Epithelial cell of alveolus of lung (primary cell): ENCODE results near the gene CHURC1. TPM values are rescaled to one million over a fixed set of nuclear protein-coding genes. Genes with fewer than 3 reads are reported as not detected.

Source experiments
- total RNA-seq: library from RNA; depleted of rRNA; stranded (reverse); fragments of >200 nt; gene quantifications from 2 replicates; pipeline ENCODE4 v1.2.1, GENCODE V29; 2015

The CHURC1 gene
- total RNA-seq, result 38.7 and 65.8 TPM in 2 replicates

DNA sequence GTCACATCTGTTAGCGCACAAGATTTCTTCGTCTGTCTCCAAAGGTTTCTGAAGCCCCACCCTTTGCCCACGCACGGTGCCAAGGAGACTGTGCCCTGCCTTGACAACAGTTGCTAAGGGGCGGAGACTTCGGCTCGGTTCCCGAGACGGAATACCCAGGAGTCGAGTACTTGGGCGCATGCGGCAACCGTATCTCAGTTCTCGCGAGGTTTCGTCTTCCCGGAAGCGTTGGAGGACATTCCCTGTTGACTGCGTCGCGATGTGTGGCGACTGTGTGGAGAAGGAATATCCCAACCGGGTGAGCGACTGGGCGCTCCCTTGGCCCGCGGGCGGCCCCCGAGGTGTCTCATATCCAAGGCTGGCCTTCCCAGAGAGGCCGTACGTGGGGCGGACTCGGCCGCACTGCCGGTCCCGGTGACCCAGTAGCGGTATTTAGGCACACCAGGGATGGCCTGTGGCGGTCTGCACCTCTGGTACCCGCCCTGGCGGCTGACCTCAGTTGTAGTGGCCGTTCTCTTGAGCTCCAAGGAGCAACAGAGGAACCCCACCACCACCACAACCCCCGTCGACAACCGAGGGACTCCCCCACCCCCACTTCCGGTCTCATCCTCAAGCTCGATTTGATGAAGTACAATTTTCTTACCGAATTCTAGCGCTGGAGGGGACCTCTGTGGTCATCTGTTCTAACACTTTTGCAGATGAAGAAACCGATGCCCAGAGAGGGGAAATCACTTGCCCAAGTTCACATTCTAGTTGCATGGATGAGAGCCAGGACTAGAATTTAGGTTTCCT, at the start of gene CHURC1:
TSS of gene CHURC1 (plus strand) at position 219 of the 792 bp plus-strand sequence. CDS start at position 260, 41 bp downstream.

DNA sequence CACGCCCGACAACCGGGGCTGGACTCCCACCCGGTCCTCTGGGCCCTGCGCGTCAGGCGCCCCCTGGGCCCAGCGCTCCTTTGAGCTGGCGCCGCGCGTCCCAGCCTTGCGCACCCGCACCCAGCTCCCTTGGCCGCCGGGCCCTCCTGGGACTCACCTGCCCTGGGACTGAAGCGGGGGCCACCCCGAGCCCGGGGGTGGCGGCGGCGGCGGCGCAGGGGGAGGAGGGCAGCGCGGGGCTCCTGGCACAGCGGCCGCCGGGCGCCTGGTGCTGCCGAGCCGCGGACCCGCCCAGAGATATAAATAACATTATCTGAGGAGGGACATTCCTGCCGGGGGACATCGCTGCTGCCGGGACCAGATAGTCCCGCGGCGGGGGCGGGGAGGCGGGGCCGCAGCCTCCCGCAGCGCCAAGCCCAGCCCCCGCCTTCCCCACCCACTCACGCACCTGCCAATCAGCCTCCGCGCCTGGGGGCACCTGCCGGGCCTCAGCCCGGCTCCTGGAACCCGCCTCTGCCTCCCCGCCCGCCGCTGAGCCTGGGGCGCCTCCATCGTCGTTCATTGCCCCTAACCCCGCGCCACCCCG, 34.5 kb upstream of the CHURC1 start, which contains the start of gene SPTB:
TSS of gene SPTB (minus strand) at position 273 of the 586 bp plus-strand sequence. CDS start 56,813 bp downstream, outside the sequence.

GRCh38 chr14:64942531-64943111, 28.4 kb downstream of the CHURC1 start, which contains the start of gene GPX2:
Gene GPX2, minus strand, starts transcription at chr14:64942745. Its CDS starts 19 bp downstream, at chr14:64942726.

GRCh38 chr14:64971943-64972791, 57.9 kb downstream of the CHURC1 start, which contains the start of gene RAB15:
Gene RAB15, minus strand, starts transcription at chr14:64972336. Its CDS starts 260 bp downstream, at chr14:64972076.

Other genes starting within 250 kb of the CHURC1 start
- gene PLEKHG3, start 210.0 kb upstream of the CHURC1 start, total RNA-seq, result 3.2 and 8.5 TPM in 2 replicates
- not detected in 2 replicates for gene SPTB, start 34.5 kb upstream of the CHURC1 start, total RNA-seq
- gene GPX2, start 28.3 kb downstream of the CHURC1 start, total RNA-seq, result not detected in 2 replicates
- 2.1 and 3.6 TPM in 2 replicates for gene RAB15, start 57.9 kb downstream of the CHURC1 start, total RNA-seq
- 11.8 and 18.1 TPM in 2 replicates for gene FNTB, start 72.4 kb downstream of the CHURC1 start, total RNA-seq
- gene MAX, start 188.1 kb downstream of the CHURC1 start, total RNA-seq, result 28.7 and 36.7 TPM in 2 replicates